Esophagus squamous epithelium (tissue), 5 donors: ENCODE results near the gene BHLHE41. TPM values are rescaled to one million over a fixed set of nuclear protein-coding genes. Genes with fewer than 3 reads are reported as not detected.

ENCODE experiments used
- DNase-seq: peaks from one replicate; lab custom pipeline; 2025; lab: John Stamatoyannopoulos, UW
- H3K27ac ChIP-seq, 4 donors: fragments of 200-600 bp; sonication (generic); one replicate each; pipeline ENCODE4 v1.5.1; 2016 to 2019; ENCODE audit warnings: mild to moderate bottlenecking in 1 of 4
- H3K27me3 ChIP-seq, 4 donors: fragments of 200-600 bp; sonication (generic); 1 replicate in 3 of 4; 2 replicates in 1 of 4; pipeline versions ENCODE4 v1.5.1 to v1.6.0; 2017 to 2021; ENCODE audit warnings: antibody characterized with exemption in 1 of 4
- H3K36me3 ChIP-seq, 3 donors: fragments of 200-600 bp; sonication (generic); one replicate each; pipeline ENCODE4 v1.5.1; 2016 to 2019
- H3K4me1 ChIP-seq, 3 donors: fragments of 200-600 bp; sonication (generic); one replicate each; pipeline ENCODE4 v1.5.1; 2017 to 2019
- H3K4me3 ChIP-seq, 4 donors: fragments of 200-600 bp; sonication (generic); 1 replicate in 3 of 4; 2 replicates in 1 of 4; pipeline ENCODE4 v1.5.1; 2016 to 2019; ENCODE audit warnings: mild to moderate bottlenecking in 2 of 4, moderate library complexity in 1 of 4
- H3K9me3 ChIP-seq, 3 donors: fragments of 200-600 bp; sonication (generic); one replicate each; pipeline ENCODE4 v1.5.1; 2016 to 2019
- POLR2A ChIP-seq, 4 donors: fragments of 450-650 bp; IDR thresholded peaks; one replicate each; pipeline ENCODE4 v1.6.1; 2017; ENCODE audit warnings: antibody characterized with exemption in 4 of 4, mild to moderate bottlenecking in 4 of 4, moderate library complexity in 3 of 4
- WGBS, 2 donors: methylation state at CpG; one replicate each; pipeline ENCODE4 v1.1.5; 2018; 5-methylcytosine and 5-hydroxymethylcytosine counted together
- intact Hi-C: fragments of 100-400 bp; cut with DNase I; formaldehyde crosslinking; loops from one replicate; pipeline ENCODE4 v1.15.0; 2022
- total RNA-seq, 4 donors: library from RNA; depleted of rRNA; stranded (reverse); fragments of >200 nt; gene quantifications; one replicate each; pipeline ENCODE4 v1.1.0, GENCODE V29; 2016
- TF ChIP-seq, protein P1 (sequence below), 6 experiments: fragments of 450-650 bp in 4 of 6; fragments of 200-600 bp in 2 of 6; sonication (generic) in 2 of 6; IDR thresholded peaks; one replicate each; pipeline ENCODE4 v1.5.1; 2016 to 2019; ENCODE audit warnings: antibody characterized with exemption in 6 of 6, mild to moderate bottlenecking in 4 of 6, moderate library complexity in 4 of 6
- donor health status: DM: yes; HTN: yes; CAD: no.

The BHLHE41 gene
- total RNA-seq, 4 donors from 2014 or later: 0.48 to 14.3 (median 1.7) TPM

DNA sequence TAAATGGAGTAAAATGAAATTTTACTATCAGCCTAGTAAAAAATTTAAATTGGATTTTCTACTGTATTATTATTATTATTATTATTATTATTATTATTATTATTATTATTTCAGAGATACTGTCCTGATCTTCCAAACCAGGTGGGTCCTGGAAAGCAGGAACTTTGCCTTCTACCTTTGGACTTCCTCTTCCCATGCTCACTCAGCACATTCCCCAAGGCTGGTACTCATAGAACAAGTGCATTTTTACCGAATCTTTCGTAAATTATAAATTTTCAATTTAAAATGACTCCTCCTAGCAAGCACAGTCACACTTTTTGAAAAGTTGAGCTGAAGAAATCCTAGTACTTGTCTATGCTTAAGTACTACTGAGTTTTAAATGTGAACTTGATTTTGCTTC, 29.7 kb downstream of the BHLHE41 start:
- no peak overlapping the region for H3K27ac ChIP-seq
- H3K36me3 ChIP-seq: no peaks in the 10 kb centered on the region
- H3K27me3 ChIP-seq: no peaks in the 10 kb centered on the region
- DNase-seq: no peak
- H3K4me3 ChIP-seq: no peak overlapping the region
- intact Hi-C loops: no loop called here
- WGBS, 2 donors: 92 to 94% methylated on average over 2 of the region's 2 CpGs
- H3K4me1 ChIP-seq: peaks cover 0 to 9% (median 0%) of the 10 kb centered on the region in 3 donors
- TF ChIP-seq, protein P1, sequence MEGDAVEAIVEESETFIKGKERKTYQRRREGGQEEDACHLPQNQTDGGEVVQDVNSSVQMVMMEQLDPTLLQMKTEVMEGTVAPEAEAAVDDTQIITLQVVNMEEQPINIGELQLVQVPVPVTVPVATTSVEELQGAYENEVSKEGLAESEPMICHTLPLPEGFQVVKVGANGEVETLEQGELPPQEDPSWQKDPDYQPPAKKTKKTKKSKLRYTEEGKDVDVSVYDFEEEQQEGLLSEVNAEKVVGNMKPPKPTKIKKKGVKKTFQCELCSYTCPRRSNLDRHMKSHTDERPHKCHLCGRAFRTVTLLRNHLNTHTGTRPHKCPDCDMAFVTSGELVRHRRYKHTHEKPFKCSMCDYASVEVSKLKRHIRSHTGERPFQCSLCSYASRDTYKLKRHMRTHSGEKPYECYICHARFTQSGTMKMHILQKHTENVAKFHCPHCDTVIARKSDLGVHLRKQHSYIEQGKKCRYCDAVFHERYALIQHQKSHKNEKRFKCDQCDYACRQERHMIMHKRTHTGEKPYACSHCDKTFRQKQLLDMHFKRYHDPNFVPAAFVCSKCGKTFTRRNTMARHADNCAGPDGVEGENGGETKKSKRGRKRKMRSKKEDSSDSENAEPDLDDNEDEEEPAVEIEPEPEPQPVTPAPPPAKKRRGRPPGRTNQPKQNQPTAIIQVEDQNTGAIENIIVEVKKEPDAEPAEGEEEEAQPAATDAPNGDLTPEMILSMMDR (IDR thresholded peaks at IDR 0.05): no peak
- no peak for TF ChIP-seq POLR2A (IDR thresholded peaks at IDR 0.05)
- H3K9me3 ChIP-seq: no peaks in the 10 kb centered on the region

DNA sequence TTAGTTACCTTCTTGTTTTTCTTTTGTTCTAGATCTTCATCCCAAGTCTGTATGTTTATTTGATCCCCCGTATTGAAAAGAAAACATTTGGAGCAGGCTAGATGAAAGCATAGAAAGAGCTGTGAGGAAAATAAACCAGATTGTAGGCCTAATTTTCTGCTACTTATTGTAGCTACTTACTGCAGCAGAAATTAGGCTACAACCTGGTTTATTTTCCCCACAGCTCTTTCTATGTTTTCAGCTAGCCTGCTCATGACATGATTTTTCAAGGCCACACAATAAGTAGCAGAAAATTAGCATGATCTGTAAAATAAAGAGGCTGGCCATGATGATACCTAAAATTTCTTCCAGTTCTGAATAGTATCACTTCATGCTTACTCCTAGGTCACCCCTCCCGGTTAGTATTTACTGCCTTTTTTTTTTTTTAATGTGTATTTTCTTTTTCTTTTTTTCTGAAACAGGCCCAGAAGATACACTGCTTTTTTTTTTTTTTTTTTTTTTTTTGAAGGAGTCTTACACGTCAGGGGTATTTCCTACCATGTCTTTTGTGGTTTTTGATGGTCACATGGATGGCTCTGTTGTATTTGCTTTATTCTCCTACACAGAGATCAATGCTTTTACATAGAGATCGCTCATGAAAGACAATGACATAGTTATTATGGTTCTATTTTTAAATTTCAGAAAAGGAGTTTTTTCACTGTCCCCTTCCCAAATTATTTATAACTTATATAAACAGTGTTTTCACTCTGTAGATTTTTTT, 32.3 kb downstream of the BHLHE41 start:
- 74 to 78% methylated on average over 4 of the region's 4 CpGs for WGBS, 2 donors
- no peak for TF ChIP-seq POLR2A (IDR thresholded peaks at IDR 0.05)
- TF ChIP-seq, protein P1 (IDR thresholded peaks at IDR 0.05): no peak
- Histone ChIP-seq H3K36me3 (no peaks in the 10 kb centered on the region), H3K27ac (no peak overlapping the region), H3K4me3 (no peak overlapping the region), H3K4me1 (peaks cover 0 to 5% (median 0%) of the 10 kb centered on the region in 3 donors), H3K9me3 (no peaks in the 10 kb centered on the region), H3K27me3 (no peaks in the 10 kb centered on the region)
- intact Hi-C loops: no loop called here
- DNase-seq: no peak

DNA sequence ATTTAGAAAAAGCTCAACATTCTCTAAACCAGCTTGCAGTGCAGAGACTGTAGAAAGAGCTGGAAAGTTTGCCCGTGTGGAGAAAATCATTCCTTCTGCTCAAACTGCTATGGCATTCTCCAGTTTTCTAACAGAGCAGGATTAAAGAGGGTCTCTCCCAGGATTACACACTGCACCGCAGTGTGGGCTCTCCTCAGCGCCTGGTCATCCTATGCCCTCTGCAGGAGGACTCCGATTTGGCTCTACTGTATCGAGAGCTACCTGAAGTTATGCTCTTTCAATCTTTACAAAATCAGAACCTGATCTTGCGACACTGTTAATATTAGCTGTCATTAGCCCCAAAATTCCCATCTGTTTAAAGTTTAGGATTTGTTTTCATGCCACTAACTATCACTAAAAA, 33.0 kb downstream of the BHLHE41 start:
- TF ChIP-seq, protein P1 (IDR thresholded peaks at IDR 0.05): no peak
- Histone ChIP-seq H3K4me1 (no peaks in the 10 kb centered on the region), H3K4me3 (no peak overlapping the region), H3K36me3 (no peaks in the 10 kb centered on the region), H3K27ac (no peak overlapping the region), H3K27me3 (no peaks in the 10 kb centered on the region), H3K9me3 (no peaks in the 10 kb centered on the region)
- no peak for DNase-seq
- intact Hi-C loops: no loop called here
- 92 to 93% methylated on average over 6 of the region's 6 CpGs for WGBS, 2 donors

DNA sequence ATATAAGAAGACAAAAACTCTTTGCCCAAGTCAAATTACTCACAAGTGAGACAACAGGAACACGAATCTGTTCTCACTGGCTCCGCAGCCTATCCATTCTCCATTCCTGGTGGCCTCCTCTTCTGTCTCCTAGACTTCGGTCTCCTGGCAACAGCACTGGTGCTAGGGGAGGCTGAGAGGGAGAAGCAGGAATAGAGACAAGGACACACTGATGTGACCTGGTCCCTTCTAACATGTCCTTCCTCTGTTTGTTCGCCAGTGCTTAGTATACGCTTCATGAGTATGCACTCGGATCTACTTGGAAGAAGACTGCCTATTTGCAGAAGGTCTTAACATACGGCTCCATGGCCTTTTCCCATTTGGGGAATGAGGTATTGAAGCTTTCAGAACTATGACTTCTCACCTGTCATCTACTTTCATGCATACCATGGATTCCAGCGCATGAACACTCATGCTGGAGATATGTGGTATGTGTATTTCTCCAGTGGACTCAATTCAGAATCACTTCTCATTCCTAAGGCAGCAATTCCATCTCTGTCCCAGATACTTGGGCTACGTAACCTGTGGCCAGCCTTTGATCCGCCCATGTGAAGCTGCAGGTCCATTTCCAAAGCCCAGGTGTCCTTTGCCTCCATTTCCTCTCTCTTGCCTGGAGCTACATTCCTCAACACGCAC, 33.9 kb downstream of the BHLHE41 start:
- intact Hi-C loops: no loop called here
- TF ChIP-seq, protein P1 (IDR thresholded peaks at IDR 0.05): no peak
- no peak for TF ChIP-seq POLR2A (IDR thresholded peaks at IDR 0.05)
- H3K4me1 ChIP-seq: no peaks in the 10 kb centered on the region

DNA sequence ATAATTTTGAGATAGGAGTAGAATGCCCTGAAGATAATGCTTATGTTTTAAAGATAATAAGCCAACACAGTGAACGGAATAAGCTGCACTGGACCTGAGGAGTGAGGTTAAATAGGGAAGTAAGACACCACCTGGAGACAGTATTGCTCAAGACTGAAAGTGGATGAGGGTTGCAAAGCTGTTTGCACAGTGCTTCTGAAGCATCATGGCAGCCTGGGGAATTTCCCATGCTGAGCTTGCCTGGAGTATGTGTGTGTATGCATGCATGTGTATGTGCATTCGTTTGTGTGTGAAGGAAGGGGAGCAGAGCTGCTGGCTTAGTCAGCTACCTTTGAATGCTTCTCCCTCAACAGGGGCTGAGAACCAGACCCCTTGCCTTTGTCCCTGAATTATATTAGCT, 35.8 kb downstream of the BHLHE41 start:
- TF ChIP-seq POLR2A (IDR thresholded peaks at IDR 0.05): no peak
- TF ChIP-seq, protein P1 (IDR thresholded peaks at IDR 0.05): no peak
- no peak for DNase-seq
- Histone ChIP-seq H3K4me3 (no peak overlapping the region), H3K36me3 (no peaks in the 10 kb centered on the region), H3K27ac (no peak overlapping the region), H3K9me3 (no peaks in the 10 kb centered on the region), H3K4me1 (no peaks in the 10 kb centered on the region), H3K27me3 (no peaks in the 10 kb centered on the region)
- intact Hi-C loops: no loop called here
- 48 to 59% methylated on average over 2 of the region's 2 CpGs for WGBS, 2 donors

More for the DNA sequence above, 33.9 kb downstream of the BHLHE41 start:
- Histone ChIP-seq H3K36me3 (no peaks in the 10 kb centered on the region), H3K27me3 (no peaks in the 10 kb centered on the region), H3K27ac (no peak overlapping the region), H3K9me3 (no peaks in the 10 kb centered on the region), H3K4me3 (no peak overlapping the region)
- whole genome bisulfite sequencing, 2 donors: 80 to 83% methylated on average over 11 of the region's 11 CpGs
- DNase-seq: no peak
